B cell (primary cell): Measurements from ENCODE around the gene CCR5AS.

ENCODE experiments used
- ATAC-seq: fragments of 200-7000 bp; cut with Tn5 transposase; one replicate; pipeline ENCODE4 v1.10.0; 2021; ENCODE audit warnings: low read depth, mild to moderate bottlenecking, moderate number of reproducible peaks, moderate library complexity
- CTCF ChIA-PET: fragments of 350-600 bp; sonication (Branson Sonifier 250); formaldehyde crosslinking; loops from one replicate; lab custom pipeline; 2021; ENCODE audit warnings: antibody characterized with exemption, inconsistent platforms; lab: Charles Lee
- POLR2A ChIA-PET: fragments of 350-600 bp; sonication (Branson Sonifier 250); formaldehyde crosslinking; loops from one replicate; lab custom pipeline; 2021; ENCODE audit warnings: antibody characterized with exemption; lab: Charles Lee
- DNase-seq: peaks from one replicate; pipeline ENCODE4 v3.0.0; 2013
- H2AFZ ChIP-seq: 2 replicates; pipeline ENCODE4 v1.6.1; 2012; ENCODE audit warnings: mild to moderate bottlenecking, low read depth, low read length; ENCODE audit not compliant: insufficient read depth, poor library complexity, severe bottlenecking
- H3K27ac ChIP-seq, 2 donors: 1 replicate in 1 of 2; 2 replicates in 1 of 2; pipeline ENCODE4 v1.5.1; 2012 to 2013; ENCODE audit warnings: low read length in 2 of 2, mild to moderate bottlenecking in 2 of 2, moderate library complexity in 1 of 2
- H3K27me3 ChIP-seq, 4 experiments: fragments of 200-600 bp in 1 of 4; sonication (generic) in 1 of 4; replicated peaks in 1 of 4; 1 replicate in 2 of 4; 2 replicates in 2 of 4; pipeline versions ENCODE4 v1.6.1 to v1.7.0; 2013 to 2016; ENCODE audit warnings: low read length in 3 of 4, mild to moderate bottlenecking in 2 of 4, mixed read lengths in 1 of 4, moderate library complexity in 1 of 4; ENCODE audit not compliant: insufficient read depth in 4 of 4, control insufficient read depth in 3 of 4; ENCODE audit errors: control extremely low read depth in 1 of 4
- H3K36me3 ChIP-seq, 2 experiments: replicated peaks in 1 of 2; 1 replicate in 1 of 2; 2 replicates in 1 of 2; pipeline versions ENCODE4 v1.6.1 to v1.7.1; 2013; ENCODE audit warnings: low read length in 1 of 2; ENCODE audit not compliant: insufficient read depth in 2 of 2, control insufficient read depth in 1 of 2; ENCODE audit errors: control extremely low read depth in 1 of 2, extremely low read depth in 1 of 2
- H3K4me1 ChIP-seq, 2 donors: fragments of 200-600 bp in 1 of 2; sonication (generic) in 1 of 2; 1 replicate in 1 of 2; 2 replicates in 1 of 2; pipeline versions ENCODE4 v1.5.1 to v1.6.1; 2013 to 2017; ENCODE audit warnings: low read length in 2 of 2; ENCODE audit not compliant: control insufficient read depth in 2 of 2, insufficient read depth in 2 of 2
- H3K4me2 ChIP-seq: replicated peaks from 2 replicates; pipeline ENCODE3; 2012; ENCODE audit warnings: mild to moderate bottlenecking, low read depth, low read length; ENCODE audit not compliant: poor library complexity, severe bottlenecking
- H3K4me3 ChIP-seq, 5 experiments: fragments of 200-600 bp in 1 of 5; sonication (generic) in 1 of 5; 1 replicate in 3 of 5; 2 replicates in 2 of 5; pipeline versions ENCODE4 v1.5.1 to v1.7.0; 2011 to 2016; ENCODE audit warnings: low read length in 4 of 5, mild to moderate bottlenecking in 4 of 5, low read depth in 2 of 5, control low read depth in 1 of 5, moderate library complexity in 1 of 5; ENCODE audit not compliant: insufficient read depth in 1 of 5; ENCODE audit errors: control extremely low read depth in 1 of 5, extremely low read depth in 1 of 5
- H3K79me2 ChIP-seq: fragments of 200-600 bp; sonication (generic); one replicate; pipeline ENCODE4 v1.6.0; 2016; ENCODE audit warnings: low read length; ENCODE audit not compliant: control insufficient read depth, insufficient read depth
- H3K9ac ChIP-seq: fragments of 200-600 bp; sonication (generic); 2 replicates; pipeline ENCODE4 v1.6.1; 2017; ENCODE audit warnings: mild to moderate bottlenecking, low read length, moderate library complexity
- H3K9me3 ChIP-seq, 3 donors: one replicate each; pipeline versions ENCODE4 v1.6.1 to v1.7.1; 2013; ENCODE audit warnings: low read length in 2 of 3; ENCODE audit not compliant: control insufficient read depth in 2 of 3, insufficient read depth in 1 of 3; ENCODE audit errors: control extremely low read depth in 1 of 3
- H4K20me1 ChIP-seq: 2 replicates; pipeline ENCODE4 v1.6.0; 2012; ENCODE audit warnings: mild to moderate bottlenecking, low read length; ENCODE audit not compliant: insufficient read depth, control insufficient read depth, poor library complexity, severe bottlenecking
- H3K27ac Mint-ChIP-seq: one replicate; pipeline ENCODE4 v1.8.0; 2021; ENCODE audit warnings: mixed read lengths
- H3K27me3 Mint-ChIP-seq: one replicate; pipeline ENCODE4 v1.8.0; 2021; ENCODE audit warnings: mixed read lengths
- H3K4me1 Mint-ChIP-seq: one replicate; pipeline ENCODE4 v1.8.0; 2021; ENCODE audit warnings: mixed read lengths
- H3K4me3 Mint-ChIP-seq: one replicate; pipeline ENCODE4 v1.8.0; 2021; ENCODE audit warnings: mixed read lengths
- H3K9me3 Mint-ChIP-seq: one replicate; pipeline ENCODE4 v1.8.0; 2022; ENCODE audit warnings: mixed read lengths; ENCODE audit not compliant: insufficient read depth
- EZH2 ChIP-seq: IDR thresholded peaks from 2 replicates; pipeline ENCODE4 v1.6.1; 2012; ENCODE audit warnings: borderline replicate concordance, low read depth, mild to moderate bottlenecking, moderate library complexity, low read length; ENCODE audit not compliant: insufficient read depth, poor library complexity, severe bottlenecking
- WGBS: methylation state at CpG from one replicate; pipeline ENCODE4 v1.1.5; 2013; ENCODE audit warnings: missing lambda C conversion rate; ENCODE audit not compliant: insufficient coverage; 5-methylcytosine and 5-hydroxymethylcytosine counted together
- intact Hi-C: fragments of 100-400 bp; cut with micrococcal nuclease; formaldehyde crosslinking; loops from one replicate; pipeline ENCODE4 v1.10.0; 2022
- TF ChIP-seq, protein P1 (sequence below): fragments of 200-600 bp; IDR thresholded peaks from one replicate; pipeline ENCODE4 v1.8.0; 2022; ENCODE audit warnings: antibody characterized with exemption, mild to moderate bottlenecking

Gene CCR5AS

DNA sequence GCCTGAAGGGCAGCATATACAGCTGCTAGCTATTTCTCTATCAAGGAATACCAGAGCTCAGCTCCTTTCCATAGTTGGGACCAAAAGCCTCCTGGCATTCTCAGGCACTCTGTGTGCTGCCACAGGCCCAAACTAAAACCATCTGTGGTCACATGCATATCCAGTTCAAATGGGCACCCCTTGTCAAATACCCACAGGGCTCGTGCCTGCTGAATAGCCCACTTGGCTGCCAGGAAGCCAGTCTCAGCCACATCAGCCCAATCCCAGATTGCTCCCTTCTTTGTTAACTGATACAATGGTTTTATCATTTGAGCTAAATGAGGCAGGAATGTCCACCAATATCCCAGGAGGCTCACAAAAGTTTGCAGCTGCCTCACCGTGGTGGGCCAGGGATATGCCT, 14.1 kb upstream of the CCR5AS start:
- no peak overlapping the region for H3K9ac ChIP-seq
- DNase-seq, result no peak
- no peak overlapping the region for H3K4me3 Mint-ChIP-seq

DNA sequence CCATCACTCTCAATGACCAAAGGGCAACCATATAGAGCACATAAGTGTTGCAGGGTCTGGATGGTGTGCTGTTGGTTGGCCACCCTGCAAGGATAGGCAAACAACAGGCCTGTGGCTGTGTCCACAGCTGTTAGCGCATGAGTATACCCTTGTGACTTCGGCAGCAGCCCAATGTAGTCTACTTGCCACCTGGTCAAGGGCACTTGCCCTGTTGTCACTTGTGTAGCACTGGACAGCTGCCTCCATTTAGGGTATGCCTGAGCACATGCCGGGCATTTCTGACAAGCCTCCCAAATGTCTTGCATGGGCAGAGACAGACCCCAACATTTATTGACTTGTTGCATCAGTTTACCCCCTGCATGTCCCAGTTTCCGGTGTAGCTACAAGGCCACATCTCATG, 12.9 kb upstream of the CCR5AS start:
- POLR2A ChIA-PET, result no interaction called here
- CTCF ChIA-PET, result interaction anchor here (1.3 kb wide), 1 partner anchor 24 kb away, joined by 3 read pairs; no protein-coding TSS in a partner anchor
- no peaks in the 10 kb centered on the region for H3K27me3 Mint-ChIP-seq
- no peak overlapping the region for H3K27ac Mint-ChIP-seq
- Histone ChIP-seq H3K9ac (no peak overlapping the region), H3K4me3 (no peak overlapping the region), H3K79me2 (no peaks in the 10 kb centered on the region), H3K4me1 (no peaks in the 10 kb centered on the region), H2AFZ (no peak overlapping the region), H3K4me2 (no peak overlapping the region), H3K27me3 (no peaks in the 10 kb centered on the region), H4K20me1 (no peaks in the 10 kb centered on the region), H3K9me3 (no peaks in the 10 kb centered on the region), H3K27ac (no peak overlapping the region), H3K36me3 (no peaks in the 10 kb centered on the region)
- peaks cover 7% of the 10 kb centered on the region for H3K4me1 Mint-ChIP-seq
- no peak for TF ChIP-seq EZH2
- TF ChIP-seq, protein P1, sequence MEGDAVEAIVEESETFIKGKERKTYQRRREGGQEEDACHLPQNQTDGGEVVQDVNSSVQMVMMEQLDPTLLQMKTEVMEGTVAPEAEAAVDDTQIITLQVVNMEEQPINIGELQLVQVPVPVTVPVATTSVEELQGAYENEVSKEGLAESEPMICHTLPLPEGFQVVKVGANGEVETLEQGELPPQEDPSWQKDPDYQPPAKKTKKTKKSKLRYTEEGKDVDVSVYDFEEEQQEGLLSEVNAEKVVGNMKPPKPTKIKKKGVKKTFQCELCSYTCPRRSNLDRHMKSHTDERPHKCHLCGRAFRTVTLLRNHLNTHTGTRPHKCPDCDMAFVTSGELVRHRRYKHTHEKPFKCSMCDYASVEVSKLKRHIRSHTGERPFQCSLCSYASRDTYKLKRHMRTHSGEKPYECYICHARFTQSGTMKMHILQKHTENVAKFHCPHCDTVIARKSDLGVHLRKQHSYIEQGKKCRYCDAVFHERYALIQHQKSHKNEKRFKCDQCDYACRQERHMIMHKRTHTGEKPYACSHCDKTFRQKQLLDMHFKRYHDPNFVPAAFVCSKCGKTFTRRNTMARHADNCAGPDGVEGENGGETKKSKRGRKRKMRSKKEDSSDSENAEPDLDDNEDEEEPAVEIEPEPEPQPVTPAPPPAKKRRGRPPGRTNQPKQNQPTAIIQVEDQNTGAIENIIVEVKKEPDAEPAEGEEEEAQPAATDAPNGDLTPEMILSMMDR, result no peak
- WGBS, result 95% methylated on average over 4 of the region's 4 CpGs
- H3K9me3 Mint-ChIP-seq, result no peaks in the 10 kb centered on the region
- intact Hi-C loops, result no loop called here
- DNase-seq (no peak), ATAC-seq (no peak)
- no peak overlapping the region for H3K4me3 Mint-ChIP-seq

More for the DNA sequence above, 14.1 kb upstream of the CCR5AS start:
- Mint-ChIP-seq H3K4me1 (peaks cover 4% of the 10 kb centered on the region), H3K27me3 (no peaks in the 10 kb centered on the region), H3K27ac (no peak overlapping the region), H3K9me3 (no peaks in the 10 kb centered on the region)
- H3K4me3 ChIP-seq, result no peak overlapping the region
- no peaks in the 10 kb centered on the region for H3K9me3 ChIP-seq
- ATAC-seq, result no peak
- H4K20me1 ChIP-seq, result no peaks in the 10 kb centered on the region
- ChIA-PET CTCF (interaction anchor here (1.3 kb wide), 1 partner anchor 23 kb away, joined by 3 read pairs; no protein-coding TSS in a partner anchor), POLR2A (no interaction called here)
- H3K36me3 ChIP-seq, result no peaks in the 10 kb centered on the region
- TF ChIP-seq, protein P1, result no peak
- TF ChIP-seq EZH2, result no peak
- no peak overlapping the region for H3K27ac ChIP-seq
- no peaks in the 10 kb centered on the region for H3K79me2 ChIP-seq
- intact Hi-C loops, result no loop called here
- H2AFZ ChIP-seq, result no peak overlapping the region
- no peaks in the 10 kb centered on the region for H3K4me1 ChIP-seq
- WGBS, result 96% methylated on average over 2 of the region's 2 CpGs
- H3K4me2 ChIP-seq, result no peak overlapping the region
- H3K27me3 ChIP-seq, result no peaks in the 10 kb centered on the region
